A673 (cell line): ENCODE measurements around the gene TIMM10. TPM values are rescaled to one million over a fixed set of nuclear protein-coding genes. Genes with fewer than 3 reads are reported as not detected.

Experiments
- BruUV-seq: library from RNA; stranded (reverse); fragments of 400-500 nt; replicated peaks from 2 replicates; lab custom pipeline; 2021; lab: Mats Ljungman, UMichigan
- CTCF ChIA-PET: fragments of 300-600 bp; sonication (Branson Sonifier 250); formaldehyde crosslinking; loops from one replicate; lab custom pipeline; 2022; ENCODE audit warnings: antibody characterized with exemption; lab: Charles Lee
- POLR2A ChIA-PET: fragments of 300-600 bp; sonication (Branson Sonifier 250); formaldehyde crosslinking; loops from one replicate; lab custom pipeline; 2022; ENCODE audit warnings: antibody characterized with exemption; ENCODE audit not compliant: low non-redundant PET; lab: Charles Lee
- DNase-seq: peaks from one replicate; pipeline ENCODE4 v3.0.0-alpha.2; 2015; ENCODE audit warnings: low spot score
- H3K27ac ChIP-seq: fragments of 200-600 bp; sonication (generic); 2 replicates; pipeline ENCODE4 v1.5.1; 2016; ENCODE audit warnings: mixed run types, low read depth, mild to moderate bottlenecking, mixed read lengths, antibody characterized with exemption, low read length; ENCODE audit not compliant: poor library complexity, severe bottlenecking
- H3K27me3 ChIP-seq: fragments of 200-600 bp; sonication (generic); replicated peaks from 2 replicates; pipeline ENCODE4 v1.6.1; 2017; ENCODE audit warnings: mixed run types, low read depth, mild to moderate bottlenecking, mixed read lengths, antibody characterized with exemption, low read length; ENCODE audit not compliant: insufficient read depth, poor library complexity
- H3K36me3 ChIP-seq: fragments of 200-600 bp; sonication (generic); 2 replicates; pipeline ENCODE4 v1.6.1; 2016; ENCODE audit warnings: mixed run types, mild to moderate bottlenecking, mixed read lengths, antibody characterized with exemption, low read length; ENCODE audit not compliant: insufficient read depth, poor library complexity, severe bottlenecking
- H3K4me1 ChIP-seq: fragments of 200-600 bp; sonication (generic); 2 replicates; pipeline ENCODE4 v1.6.1; 2017; ENCODE audit warnings: mixed run types, mild to moderate bottlenecking, mixed read lengths, antibody characterized with exemption, low read length; ENCODE audit not compliant: insufficient read depth, poor library complexity, severe bottlenecking
- H3K4me3 ChIP-seq: fragments of 200-600 bp; sonication (generic); 2 replicates; pipeline ENCODE4 v1.5.1; 2016; ENCODE audit warnings: low read depth, mixed run types, mild to moderate bottlenecking, mixed read lengths, low read length; ENCODE audit not compliant: poor library complexity, severe bottlenecking
- H3K9me3 ChIP-seq: fragments of 200-600 bp; sonication (generic); 2 replicates; pipeline ENCODE4 v1.6.1; 2016; ENCODE audit warnings: mixed run types, low read depth, mild to moderate bottlenecking, mixed read lengths, antibody characterized with exemption, low read length; ENCODE audit not compliant: poor library complexity, severe bottlenecking
- EZH2 ChIP-seq: fragments of 200-600 bp; sonication (generic); IDR thresholded peaks from 2 replicates; pipeline ENCODE4 v1.6.1; 2017; ENCODE audit warnings: borderline replicate concordance, low read depth, mild to moderate bottlenecking, mixed read lengths, antibody characterized with exemption, low read length; ENCODE audit not compliant: poor library complexity, severe bottlenecking
- intact Hi-C: fragments of 100-400 bp; cut with micrococcal nuclease; formaldehyde crosslinking; loops from one replicate; pipeline ENCODE4 v1.10.0; 2022; ENCODE audit not compliant: unreplicated experiment
- total RNA-seq: library from RNA; stranded (reverse); gene quantifications from 2 replicates; pipeline ENCODE4 v1.2.3, GENCODE V29; 2021
- TF ChIP-seq, protein P1 (sequence below): fragments of 300-800, 200-600 bp; sonication (generic); conservative IDR thresholded peaks from 2 replicates; pipeline ENCODE4 v1.5.1; 2017; ENCODE audit warnings: low read depth, mild to moderate bottlenecking, antibody characterized with exemption, low read length, moderate library complexity, mixed read lengths

Gene TIMM10
- total RNA-seq, 1 experiment from 2014 or later: 176 TPM

DNA sequence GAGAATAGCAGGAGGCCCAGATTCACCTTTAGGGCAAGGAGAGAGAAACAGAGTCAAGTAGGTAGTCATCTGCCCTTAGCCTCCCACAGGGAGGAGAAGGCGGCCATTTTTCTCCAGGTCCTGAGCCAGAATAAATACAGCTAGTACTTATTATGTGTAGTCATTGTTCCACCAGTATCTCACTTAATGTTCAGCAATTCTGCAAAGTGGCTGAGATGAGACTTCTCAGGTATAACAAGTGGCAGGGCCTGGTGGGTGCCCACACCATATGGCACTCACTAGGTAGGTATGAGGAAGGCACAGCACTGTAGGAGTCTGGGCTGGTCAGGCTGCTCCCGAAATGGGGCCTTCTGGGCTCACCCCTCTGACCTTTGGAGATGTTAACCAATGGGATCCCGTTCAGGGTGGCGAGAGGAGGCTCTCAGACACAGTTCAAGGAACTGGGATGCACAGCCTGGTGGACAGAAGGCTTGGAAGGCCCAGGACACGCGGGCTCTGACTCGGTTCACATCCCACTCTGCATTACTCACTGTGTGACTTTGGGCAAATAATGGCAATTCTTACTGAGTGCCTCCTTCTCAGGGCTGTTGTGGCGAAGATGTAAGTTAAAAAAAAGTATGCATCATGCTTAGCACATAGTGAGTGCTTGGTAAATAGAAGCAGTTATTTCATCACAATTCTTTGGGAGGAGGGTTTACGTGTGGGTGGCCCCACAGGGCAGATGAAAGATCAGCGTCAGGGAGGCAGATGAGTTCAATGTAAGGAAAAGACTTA is 45.1 kb downstream of the TIMM10 start:
- Histone ChIP-seq H3K27me3 (no peaks in the 10 kb centered on the region), H3K4me1 (peaks cover 16% of the 10 kb centered on the region), H3K36me3 (no peaks in the 10 kb centered on the region), H3K4me3 (no peak overlapping the region), H3K27ac (no peak overlapping the region), H3K9me3 (no peaks in the 10 kb centered on the region)
- DNase-seq: no peak
- intact Hi-C loops: no loop called here
- no TSS peak for BruUV-seq
- ChIA-PET CTCF (no interaction called here), POLR2A (no interaction called here)
- TF ChIP-seq EZH2: no peak
- TF ChIP-seq, protein P1, sequence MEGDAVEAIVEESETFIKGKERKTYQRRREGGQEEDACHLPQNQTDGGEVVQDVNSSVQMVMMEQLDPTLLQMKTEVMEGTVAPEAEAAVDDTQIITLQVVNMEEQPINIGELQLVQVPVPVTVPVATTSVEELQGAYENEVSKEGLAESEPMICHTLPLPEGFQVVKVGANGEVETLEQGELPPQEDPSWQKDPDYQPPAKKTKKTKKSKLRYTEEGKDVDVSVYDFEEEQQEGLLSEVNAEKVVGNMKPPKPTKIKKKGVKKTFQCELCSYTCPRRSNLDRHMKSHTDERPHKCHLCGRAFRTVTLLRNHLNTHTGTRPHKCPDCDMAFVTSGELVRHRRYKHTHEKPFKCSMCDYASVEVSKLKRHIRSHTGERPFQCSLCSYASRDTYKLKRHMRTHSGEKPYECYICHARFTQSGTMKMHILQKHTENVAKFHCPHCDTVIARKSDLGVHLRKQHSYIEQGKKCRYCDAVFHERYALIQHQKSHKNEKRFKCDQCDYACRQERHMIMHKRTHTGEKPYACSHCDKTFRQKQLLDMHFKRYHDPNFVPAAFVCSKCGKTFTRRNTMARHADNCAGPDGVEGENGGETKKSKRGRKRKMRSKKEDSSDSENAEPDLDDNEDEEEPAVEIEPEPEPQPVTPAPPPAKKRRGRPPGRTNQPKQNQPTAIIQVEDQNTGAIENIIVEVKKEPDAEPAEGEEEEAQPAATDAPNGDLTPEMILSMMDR: no peak

DNA sequence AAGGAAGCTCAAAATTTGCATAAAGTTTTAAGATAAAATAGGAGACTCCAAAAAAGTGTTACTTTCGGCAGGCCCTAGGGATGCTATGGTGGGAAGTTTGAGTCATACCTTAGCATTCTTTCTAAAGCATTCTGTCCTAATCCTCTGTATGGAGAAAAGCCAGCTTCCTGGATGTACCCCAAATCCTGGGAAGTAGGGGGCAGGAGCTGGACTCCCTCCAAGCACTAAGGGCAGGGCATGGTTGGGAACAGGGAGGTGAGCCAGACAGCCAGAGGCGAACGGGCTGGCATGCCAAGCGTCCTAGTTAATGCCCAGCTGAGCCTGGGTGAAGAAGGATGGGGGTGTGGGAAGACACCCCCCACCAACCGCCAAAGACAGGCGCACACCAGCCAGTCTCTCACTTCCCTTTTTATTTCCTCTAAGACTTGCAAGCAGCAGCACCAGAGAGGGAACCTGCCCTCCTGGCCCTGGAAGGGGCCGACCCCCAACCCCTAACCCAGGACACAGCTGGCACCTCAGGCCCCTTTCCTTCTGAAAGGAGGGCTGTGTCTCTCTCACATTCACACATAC is 46.3 kb downstream of the TIMM10 start:
- DNase-seq: no peak
- POLR2A ChIA-PET: no interaction called here
- no peak overlapping the region for H3K27ac ChIP-seq

DNA sequence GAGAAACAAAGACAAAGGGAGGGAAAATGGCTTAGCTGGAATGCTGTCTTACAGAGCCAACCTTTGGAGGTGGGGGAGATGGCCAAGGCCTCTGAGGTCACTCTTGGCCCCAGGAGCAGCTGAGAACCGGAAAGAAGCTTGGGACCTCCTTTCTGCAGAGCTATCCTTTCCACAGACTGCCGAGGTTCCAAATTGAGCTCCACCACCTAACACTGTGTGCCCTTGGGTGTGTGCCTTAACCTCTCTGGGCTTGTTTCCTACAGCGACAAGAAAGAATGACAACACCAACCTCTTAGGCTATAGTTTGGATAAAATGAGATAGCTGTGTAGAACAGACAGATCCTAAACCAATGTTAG is 47.0 kb downstream of the TIMM10 start:
- intact Hi-C loops: loop anchor here (2.0 kb wide), 2 partner anchors 43 to 137 kb away; no protein-coding TSS in a partner anchor
- TF ChIP-seq, protein P1: no peak
- TF ChIP-seq EZH2: no peak
- Histone ChIP-seq H3K4me1 (peaks cover 16% of the 10 kb centered on the region), H3K36me3 (no peaks in the 10 kb centered on the region), H3K4me3 (peak overlapping the region; percentile 61), H3K9me3 (no peaks in the 10 kb centered on the region), H3K27ac (no peak overlapping the region), H3K27me3 (no peaks in the 10 kb centered on the region)
- ChIA-PET POLR2A (interaction anchor here (0.7 kb wide), 1 partner anchor 8 kb away, joined by 3 read pairs; no protein-coding TSS in a partner anchor), CTCF (interaction anchor here (2.8 kb wide), 1 partner anchor 25 kb away, joined by 13 read pairs; no protein-coding TSS in a partner anchor)
- no TSS peak for BruUV-seq
- no peak for DNase-seq

More for the DNA sequence above, 46.3 kb downstream of the TIMM10 start:
- no peak overlapping the region for H3K4me3 ChIP-seq
- H3K4me1 ChIP-seq: peaks cover 16% of the 10 kb centered on the region
- no peaks in the 10 kb centered on the region for H3K9me3 ChIP-seq
- H3K36me3 ChIP-seq: no peaks in the 10 kb centered on the region
- BruUV-seq: no TSS peak
- CTCF ChIA-PET: interaction anchor here (2.8 kb wide), 1 partner anchor 26 kb away, joined by 13 read pairs; no protein-coding TSS in a partner anchor
- H3K27me3 ChIP-seq: no peaks in the 10 kb centered on the region
- TF ChIP-seq EZH2: no peak
- TF ChIP-seq, protein P1: no peak
- intact Hi-C loops: no loop called here
